Tibial artery (tissue), 4 donors: Measurements from ENCODE around the gene FAM171A1.
"Not testable (repeated sequence)": the region's sequence is repeated elsewhere in the genome, so short reads cannot be mapped to it uniquely, and the experiment has no call there.

Experiments
- DNase-seq, 2 donors: peaks; one replicate each; pipeline ENCODE4 v3.0.0-alpha.2; 2019
- H3K27ac ChIP-seq, 2 donors: fragments of 200-600 bp; sonication (generic) in 1 of 2; 1 replicate in 1 of 2; 2 replicates in 1 of 2; pipeline ENCODE4 v1.5.1; 2018 to 2019; ENCODE audit warnings: mild to moderate bottlenecking in 1 of 2
- H3K27me3 ChIP-seq, 2 donors: fragments of 200-600 bp; sonication (generic) in 1 of 2; one replicate each; pipeline versions ENCODE4 v1.5.1 to v1.6.0; 2016 to 2019
- H3K36me3 ChIP-seq, 3 donors: fragments of 200-600 bp; sonication (generic) in 2 of 3; one replicate each; pipeline ENCODE4 v1.5.1; 2016 to 2019; ENCODE audit warnings: mild to moderate bottlenecking in 2 of 3
- H3K4me1 ChIP-seq, 4 donors: fragments of 200-600 bp; sonication (generic) in 2 of 4; 1 replicate in 3 of 4; 2 replicates in 1 of 4; pipeline ENCODE4 v1.5.1; 2016 to 2019
- H3K4me3 ChIP-seq, 2 donors: fragments of 200-600 bp; sonication (generic) in 1 of 2; 1 replicate in 1 of 2; 2 replicates in 1 of 2; pipeline ENCODE4 v1.5.1; 2018 to 2019; ENCODE audit warnings: mild to moderate bottlenecking in 2 of 2
- H3K9me3 ChIP-seq, 3 donors: fragments of 200-600 bp; sonication (generic) in 1 of 3; one replicate each; pipeline ENCODE4 v1.5.1; 2016 to 2019
- intact Hi-C: fragments of 100-400 bp; cut with DNase I; formaldehyde crosslinking; loops from one replicate; pipeline ENCODE4 v1.15.0; 2023; ENCODE audit warnings: low total_unique reads
- TF ChIP-seq, protein P1 (sequence below), 2 experiments: fragments of 200-600 bp in 1 of 2; fragments of 450-650 bp in 1 of 2; IDR thresholded peaks; one replicate each; pipeline ENCODE4 v1.5.1; 2017 to 2019; ENCODE audit warnings: antibody characterized with exemption in 2 of 2, mild to moderate bottlenecking in 1 of 2, moderate library complexity in 1 of 2

Gene FAM171A1

DNA sequence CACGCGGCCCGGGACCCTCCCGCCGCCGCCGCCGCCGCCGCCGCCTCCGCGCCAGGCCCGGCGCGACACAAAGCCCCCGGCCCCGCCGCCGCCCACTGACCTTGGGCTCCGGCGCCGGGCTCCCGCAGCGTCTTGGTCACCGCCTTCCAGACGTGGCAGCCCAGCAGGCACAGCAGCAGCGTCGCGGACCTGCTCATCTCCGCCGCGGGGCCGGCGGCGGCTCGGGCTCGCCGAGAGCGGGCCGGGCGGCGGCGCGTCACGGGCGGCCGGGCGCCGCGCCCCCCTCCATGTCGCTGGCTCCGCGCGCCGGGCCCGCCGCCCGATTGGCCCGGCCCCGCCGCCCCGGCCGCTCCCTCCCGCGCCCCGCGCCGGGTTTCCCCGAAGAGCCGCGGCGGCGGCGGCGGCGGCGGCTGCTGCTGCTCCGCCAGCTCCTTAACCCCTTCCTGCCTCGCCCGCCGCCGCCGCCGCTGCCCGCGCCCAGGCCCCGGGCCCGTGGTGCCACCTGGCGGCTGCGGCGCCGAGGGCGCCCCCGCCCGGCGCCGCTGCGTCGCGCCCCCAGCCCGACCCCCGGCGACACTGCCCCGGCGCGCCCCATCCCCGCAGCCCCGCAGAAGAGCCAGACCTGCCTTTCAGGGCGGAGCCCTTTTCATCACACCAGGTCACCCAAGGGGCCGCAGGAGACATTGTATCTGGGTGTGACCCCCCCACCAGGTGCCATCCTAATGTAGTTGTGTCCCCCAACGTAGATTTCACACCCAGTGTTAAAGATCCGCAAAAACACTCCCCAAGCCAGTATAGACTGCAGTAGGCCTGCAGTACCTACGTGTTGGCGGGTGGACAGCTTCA is at the start of gene FAM171A1:
TSS of gene FAM171A1 (minus strand) at position 434 of the 846 bp plus-strand sequence. CDS start at position 197, 237 bp downstream.
- H3K27ac ChIP-seq, result peak within 1 kb of the TSS; percentile 46 to 65
- no peaks in the 10 kb centered on the region for H3K27me3 ChIP-seq
- no peak for DNase-seq
- H3K36me3 ChIP-seq, result no peaks in the 10 kb centered on the region
- peaks cover 0 to 17% (median 9%) of the 10 kb centered on the region in 4 donors for H3K4me1 ChIP-seq
- intact Hi-C loops, result loop anchor here (10.0 kb wide), 1 partner anchor 156 kb away; no protein-coding TSS in a partner anchor
- H3K4me3 ChIP-seq, result peak within 1 kb of the TSS; percentile 63 to 83
- no peaks in the 10 kb centered on the region for H3K9me3 ChIP-seq
- TF ChIP-seq, protein P1, sequence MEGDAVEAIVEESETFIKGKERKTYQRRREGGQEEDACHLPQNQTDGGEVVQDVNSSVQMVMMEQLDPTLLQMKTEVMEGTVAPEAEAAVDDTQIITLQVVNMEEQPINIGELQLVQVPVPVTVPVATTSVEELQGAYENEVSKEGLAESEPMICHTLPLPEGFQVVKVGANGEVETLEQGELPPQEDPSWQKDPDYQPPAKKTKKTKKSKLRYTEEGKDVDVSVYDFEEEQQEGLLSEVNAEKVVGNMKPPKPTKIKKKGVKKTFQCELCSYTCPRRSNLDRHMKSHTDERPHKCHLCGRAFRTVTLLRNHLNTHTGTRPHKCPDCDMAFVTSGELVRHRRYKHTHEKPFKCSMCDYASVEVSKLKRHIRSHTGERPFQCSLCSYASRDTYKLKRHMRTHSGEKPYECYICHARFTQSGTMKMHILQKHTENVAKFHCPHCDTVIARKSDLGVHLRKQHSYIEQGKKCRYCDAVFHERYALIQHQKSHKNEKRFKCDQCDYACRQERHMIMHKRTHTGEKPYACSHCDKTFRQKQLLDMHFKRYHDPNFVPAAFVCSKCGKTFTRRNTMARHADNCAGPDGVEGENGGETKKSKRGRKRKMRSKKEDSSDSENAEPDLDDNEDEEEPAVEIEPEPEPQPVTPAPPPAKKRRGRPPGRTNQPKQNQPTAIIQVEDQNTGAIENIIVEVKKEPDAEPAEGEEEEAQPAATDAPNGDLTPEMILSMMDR (IDR thresholded peaks at IDR 0.05), result peak; percentile 4 to 36

DNA sequence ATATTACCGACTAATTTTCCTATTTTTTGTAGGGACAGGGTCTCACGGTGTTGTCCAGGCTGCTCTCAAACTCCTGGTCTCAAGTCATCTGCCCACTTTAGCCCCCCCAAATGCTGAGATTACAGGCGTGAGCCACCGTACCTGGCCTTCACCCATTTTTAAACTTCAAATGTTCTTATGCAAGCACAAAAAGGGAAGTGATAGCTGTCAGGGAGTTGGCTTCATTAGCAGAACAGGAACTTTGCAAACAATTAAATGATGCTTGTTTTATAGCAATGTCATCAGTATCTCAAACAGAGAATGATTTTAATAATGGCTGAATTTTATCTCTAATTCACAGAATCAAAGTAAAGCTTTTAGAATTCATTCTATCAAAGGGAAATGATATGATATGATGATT is 49.8 kb upstream of the FAM171A1 start:
- no peak overlapping the region for H3K4me3 ChIP-seq
- no peaks in the 10 kb centered on the region for H3K4me1 ChIP-seq
- intact Hi-C loops, result loop anchor here (10.0 kb wide), 1 partner anchor 324 kb away; no protein-coding TSS in a partner anchor
- H3K9me3 ChIP-seq, result peaks cover 0 to 3% (median 2%) of the 10 kb centered on the region in 3 donors
- no peaks in the 10 kb centered on the region for H3K27me3 ChIP-seq
- no peaks in the 10 kb centered on the region for H3K36me3 ChIP-seq
- no peak overlapping the region for H3K27ac ChIP-seq
- DNase-seq, result no peak
- TF ChIP-seq, protein P1 (IDR thresholded peaks at IDR 0.05), result no peak

DNA sequence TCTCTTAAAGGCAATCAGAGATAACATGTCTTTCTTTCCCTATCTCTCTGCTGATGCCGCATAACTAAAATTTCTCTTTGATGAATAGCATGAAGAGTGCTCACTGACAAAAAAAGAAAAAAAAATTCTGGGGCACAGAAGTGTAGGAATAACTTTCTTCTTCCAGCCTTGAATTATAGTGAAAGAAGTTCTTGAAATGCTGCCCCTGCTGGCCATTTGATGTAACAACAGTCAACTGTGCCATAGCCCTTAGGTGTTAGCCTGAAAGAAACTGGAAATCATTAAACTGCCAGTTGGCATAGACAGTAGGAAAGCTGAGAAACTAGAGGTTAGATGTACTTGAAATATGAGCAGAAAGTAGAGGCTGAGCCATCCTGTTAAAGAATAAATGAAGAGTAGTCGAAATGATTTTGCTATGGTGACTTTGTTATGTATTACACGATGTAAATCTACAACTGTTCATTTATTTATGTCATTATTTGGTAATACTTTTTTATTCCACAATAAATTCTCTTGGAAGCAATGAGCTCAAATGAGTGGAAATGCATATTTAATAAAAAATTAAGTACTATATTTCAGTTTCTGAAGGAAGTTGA is 48.3 kb upstream of the FAM171A1 start:
- Histone ChIP-seq H3K27ac (no peak overlapping the region), H3K4me1 (no peaks in the 10 kb centered on the region), H3K36me3 (no peaks in the 10 kb centered on the region), H3K27me3 (no peaks in the 10 kb centered on the region), H3K4me3 (no peak overlapping the region), H3K9me3 (peaks cover 0 to 6% (median 3%) of the 10 kb centered on the region in 3 donors)
- TF ChIP-seq, protein P1 (IDR thresholded peaks at IDR 0.05), result peak; percentile 75 to 79
- DNase-seq, result no peak
- intact Hi-C loops, result no loop called here

DNA sequence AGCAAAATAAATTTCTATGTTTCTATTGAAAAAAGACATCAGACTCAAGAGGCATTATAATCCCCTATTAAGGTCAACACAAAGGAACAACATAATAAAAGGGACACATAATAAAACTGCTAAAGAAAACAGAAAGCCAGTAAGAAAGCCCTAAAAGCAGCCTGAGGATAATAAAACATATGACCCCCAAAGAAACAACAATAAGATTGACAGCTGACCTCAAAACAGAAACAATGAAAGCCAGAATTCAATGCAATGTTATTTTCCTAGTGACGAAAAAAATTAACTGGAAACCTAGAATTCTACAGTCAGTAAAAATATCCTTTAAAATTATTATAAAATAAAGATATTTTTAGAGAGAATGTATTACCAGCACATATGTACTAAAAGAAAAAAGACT is 44.9 kb upstream of the FAM171A1 start:
- TF ChIP-seq, protein P1 (IDR thresholded peaks at IDR 0.05), result no peak
- H3K27me3 ChIP-seq, result no peaks in the 10 kb centered on the region
- no peak overlapping the region for H3K27ac ChIP-seq
- H3K9me3 ChIP-seq, result peaks cover 0 to 6% (median 3%) of the 10 kb centered on the region in 3 donors
- H3K4me3 ChIP-seq, result no peak overlapping the region
- H3K36me3 ChIP-seq, result no peaks in the 10 kb centered on the region
- no peaks in the 10 kb centered on the region for H3K4me1 ChIP-seq
- intact Hi-C loops, result no loop called here
- DNase-seq, result no peak

DNA sequence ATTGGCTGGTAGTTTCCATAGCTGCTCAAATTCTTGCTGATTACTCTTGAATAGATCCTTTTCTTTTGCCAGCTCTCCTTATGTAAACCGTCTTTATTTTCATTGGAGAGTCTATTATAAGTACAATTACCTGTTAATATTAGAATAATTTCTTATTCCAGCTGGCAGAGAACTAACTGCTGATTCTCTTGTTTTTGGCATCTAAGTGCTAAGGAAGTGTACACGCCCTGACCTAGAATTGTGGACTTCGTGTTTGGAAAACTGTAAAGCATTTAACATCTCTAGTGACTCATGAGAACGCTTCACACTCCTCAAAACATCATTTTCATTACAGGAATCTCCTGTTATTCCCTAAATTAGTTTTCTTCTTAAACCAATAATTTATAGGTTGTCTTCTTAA is 39.9 kb upstream of the FAM171A1 start:
- intact Hi-C loops, result no loop called here
- no peak for DNase-seq
- Histone ChIP-seq H3K4me1 (no peaks in the 10 kb centered on the region), H3K4me3 (no peak overlapping the region), H3K36me3 (no peaks in the 10 kb centered on the region), H3K27me3 (no peaks in the 10 kb centered on the region), H3K9me3 (peaks cover 0 to 5% (median 0%) of the 10 kb centered on the region in 3 donors), H3K27ac (no peak overlapping the region)
- TF ChIP-seq, protein P1 (IDR thresholded peaks at IDR 0.05), result no peak

DNA sequence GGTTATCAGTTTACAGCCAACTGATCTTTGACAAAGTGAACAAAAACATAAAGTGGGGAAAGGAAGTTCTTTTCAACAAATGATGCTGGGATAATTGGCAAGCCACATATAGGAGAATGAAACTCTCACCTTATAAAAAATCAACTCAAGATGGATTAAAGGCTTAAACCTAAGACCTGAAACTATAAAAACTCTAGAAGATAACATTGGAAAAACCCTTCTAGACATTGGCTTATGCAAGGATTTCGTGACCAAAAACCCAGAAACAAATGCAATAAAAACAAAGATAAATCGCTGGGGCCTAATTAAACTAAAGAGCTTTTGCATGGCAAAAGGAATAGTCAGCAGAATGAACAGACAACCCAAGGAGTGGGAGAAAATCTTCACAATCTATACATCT is 38.3 kb upstream of the FAM171A1 start:
- intact Hi-C loops, H3K36me3 ChIP-seq, H3K4me3 ChIP-seq, H3K9me3 ChIP-seq, H3K4me1 ChIP-seq, H3K27me3 ChIP-seq, H3K27ac ChIP-seq, DNase-seq: not testable (repeated sequence)
